ENCODE results near the gene MYOZ3. TPM values are rescaled to one million over a fixed set of nuclear protein-coding genes. Genes with fewer than 3 reads are reported as not detected.

Gene MYOZ3
- total RNA-seq, 2 donors from 2014 or later = 2.0 to 3.5 TPM

DNA sequence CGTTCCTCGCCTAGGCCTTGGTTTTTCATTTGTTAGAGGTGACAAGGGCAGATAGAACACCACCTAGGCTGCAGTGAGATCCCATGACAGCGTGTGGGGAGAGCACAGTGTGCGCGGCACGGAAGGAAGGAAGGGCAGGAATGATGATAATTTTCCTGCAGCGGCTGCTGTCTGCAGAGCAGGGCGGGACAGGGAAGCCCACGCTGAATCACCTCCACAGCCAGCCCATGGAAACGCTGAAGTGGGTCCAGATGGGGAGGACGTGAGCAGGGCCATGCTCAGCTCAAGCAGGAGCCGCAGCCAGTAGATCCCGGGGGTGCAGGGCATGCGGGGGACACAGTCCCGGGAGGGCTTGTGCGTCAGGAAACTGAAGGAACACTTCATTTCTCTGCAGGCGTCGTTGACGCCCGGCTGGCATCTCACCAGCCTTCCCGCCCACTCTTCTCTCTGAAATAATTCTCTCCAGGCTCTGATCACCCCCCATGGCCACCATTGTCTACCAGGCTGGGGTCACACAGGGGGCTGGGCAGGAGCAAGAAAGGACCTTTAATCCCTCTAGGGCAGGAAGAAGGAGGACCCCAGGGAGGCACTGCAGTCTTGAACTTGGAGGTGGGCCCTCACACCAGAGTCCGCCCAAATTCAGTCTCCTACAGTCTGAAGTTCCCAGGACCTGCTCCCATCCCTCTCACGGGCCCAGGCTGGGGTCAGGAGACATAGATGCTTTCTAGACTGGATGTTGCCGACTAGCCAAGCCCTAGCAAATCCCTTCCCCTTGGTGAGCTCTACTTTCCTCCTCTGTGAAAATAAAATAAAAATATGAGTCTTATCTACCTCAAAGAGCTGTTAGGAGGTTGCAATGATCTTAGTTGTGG lies 41.5 kb upstream of the MYOZ3 start:
- no peak overlapping the region for H3K4me3 ChIP-seq
- H3K4me1 ChIP-seq = peaks cover 0 to 93% of the 10 kb centered on the region in 2 donors
- H3K27ac ChIP-seq = peak overlapping the region; percentile 89 to 99

DNA sequence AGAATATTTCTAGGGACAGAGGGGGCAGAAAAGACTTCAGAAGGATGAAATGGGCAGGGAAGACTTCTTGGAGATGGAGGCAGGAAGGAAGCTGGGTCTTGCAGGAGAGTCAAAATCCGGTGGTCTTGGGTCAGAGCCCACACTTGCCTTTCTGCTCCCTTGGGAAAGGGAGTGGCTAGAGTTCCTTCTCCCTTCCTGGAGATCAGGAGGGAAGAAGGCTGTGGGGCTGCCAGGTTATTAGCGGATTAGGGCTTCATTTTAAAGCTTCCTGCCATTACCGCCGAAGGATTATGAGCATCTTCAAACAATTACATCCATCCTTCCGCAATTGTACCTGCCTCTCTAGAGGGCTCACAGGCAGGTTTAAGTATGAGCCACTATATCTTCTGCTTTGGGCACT lies 39.8 kb upstream of the MYOZ3 start:
- Histone ChIP-seq H3K9me3 (no peaks in the 10 kb centered on the region), H3K27me3 (no peaks in the 10 kb centered on the region), H3K4me1 (peaks cover 0 to 79% of the 10 kb centered on the region in 2 donors), H3K4me3 (no peak overlapping the region), H3K27ac (peak overlapping the region; percentile 99), H3K36me3 (no peaks in the 10 kb centered on the region)
- TF ChIP-seq, protein P1, sequence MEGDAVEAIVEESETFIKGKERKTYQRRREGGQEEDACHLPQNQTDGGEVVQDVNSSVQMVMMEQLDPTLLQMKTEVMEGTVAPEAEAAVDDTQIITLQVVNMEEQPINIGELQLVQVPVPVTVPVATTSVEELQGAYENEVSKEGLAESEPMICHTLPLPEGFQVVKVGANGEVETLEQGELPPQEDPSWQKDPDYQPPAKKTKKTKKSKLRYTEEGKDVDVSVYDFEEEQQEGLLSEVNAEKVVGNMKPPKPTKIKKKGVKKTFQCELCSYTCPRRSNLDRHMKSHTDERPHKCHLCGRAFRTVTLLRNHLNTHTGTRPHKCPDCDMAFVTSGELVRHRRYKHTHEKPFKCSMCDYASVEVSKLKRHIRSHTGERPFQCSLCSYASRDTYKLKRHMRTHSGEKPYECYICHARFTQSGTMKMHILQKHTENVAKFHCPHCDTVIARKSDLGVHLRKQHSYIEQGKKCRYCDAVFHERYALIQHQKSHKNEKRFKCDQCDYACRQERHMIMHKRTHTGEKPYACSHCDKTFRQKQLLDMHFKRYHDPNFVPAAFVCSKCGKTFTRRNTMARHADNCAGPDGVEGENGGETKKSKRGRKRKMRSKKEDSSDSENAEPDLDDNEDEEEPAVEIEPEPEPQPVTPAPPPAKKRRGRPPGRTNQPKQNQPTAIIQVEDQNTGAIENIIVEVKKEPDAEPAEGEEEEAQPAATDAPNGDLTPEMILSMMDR (IDR thresholded peaks at IDR 0.05) = no peak
- DNase-seq (ENCODE audit: low spot score) = no peak

More for the DNA sequence above, 41.5 kb upstream of the MYOZ3 start:
- no peaks in the 10 kb centered on the region for H3K27me3 ChIP-seq
- TF ChIP-seq, protein P1 (IDR thresholded peaks at IDR 0.05) = no peak
- H3K9me3 ChIP-seq = no peaks in the 10 kb centered on the region
- H3K36me3 ChIP-seq = no peaks in the 10 kb centered on the region
- DNase-seq (ENCODE audit: low spot score) = peak; percentile 89

DNA sequence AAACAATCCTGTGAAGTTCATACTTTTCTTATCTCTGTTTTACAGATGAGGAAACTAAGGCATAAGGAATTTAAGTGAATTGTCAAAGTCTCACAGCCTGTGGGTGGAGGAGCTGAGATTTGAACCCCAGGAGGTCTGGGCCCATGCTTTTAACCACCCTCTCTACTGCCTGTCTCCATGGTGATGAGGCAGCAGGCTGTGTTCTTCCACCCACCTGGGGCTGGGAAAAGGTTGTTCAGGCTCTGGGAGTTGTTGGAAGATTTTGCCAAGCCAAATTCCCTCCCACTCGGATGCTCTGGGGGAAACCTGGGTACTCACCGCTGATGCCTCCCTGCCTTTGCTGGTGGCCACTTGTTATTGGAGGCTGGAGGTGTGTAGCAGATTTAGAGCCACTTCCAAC lies 38.9 kb upstream of the MYOZ3 start:
- TF ChIP-seq, protein P1 (IDR thresholded peaks at IDR 0.05) = no peak
- Histone ChIP-seq H3K4me1 (peaks cover 0 to 79% of the 10 kb centered on the region in 2 donors), H3K36me3 (no peaks in the 10 kb centered on the region), H3K9me3 (no peaks in the 10 kb centered on the region), H3K4me3 (no peak overlapping the region), H3K27me3 (no peaks in the 10 kb centered on the region), H3K27ac (peak overlapping the region; percentile 99)
- no peak for DNase-seq (ENCODE audit: low spot score)

DNA sequence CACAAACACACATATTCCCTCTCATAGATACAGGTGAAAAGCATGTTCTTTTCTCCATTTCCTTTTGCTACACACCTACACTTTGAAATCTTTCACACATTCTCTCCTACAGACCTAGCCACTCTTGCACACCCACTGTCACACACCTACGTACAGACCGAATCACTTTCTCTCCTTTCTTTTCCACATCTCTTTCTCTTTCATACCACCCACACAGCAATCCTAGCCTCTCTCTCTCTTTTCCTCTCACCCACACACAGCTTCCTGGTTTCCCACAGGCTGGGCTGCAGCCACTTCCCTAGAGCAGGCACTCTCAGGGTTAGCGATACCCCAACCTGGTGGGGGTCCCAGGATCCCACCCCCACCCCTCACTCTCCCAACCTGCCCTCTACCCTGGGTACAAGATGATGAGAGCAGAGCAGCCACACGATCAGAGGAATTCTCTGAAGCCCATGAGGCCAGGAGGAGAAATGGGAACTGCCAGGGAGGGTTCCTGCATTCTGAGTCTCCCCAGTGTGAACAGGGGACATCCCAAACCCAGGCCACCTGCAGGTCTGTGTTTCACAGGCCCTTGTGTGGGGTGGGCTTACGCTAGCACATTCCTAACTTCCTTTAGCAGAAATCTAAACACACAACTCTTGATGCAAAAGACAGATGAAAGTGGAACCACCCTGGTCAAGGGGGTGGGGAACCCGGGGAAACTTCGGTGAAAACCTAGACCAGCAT lies 37.7 kb upstream of the MYOZ3 start:
- no peaks in the 10 kb centered on the region for H3K36me3 ChIP-seq
- no peaks in the 10 kb centered on the region for H3K27me3 ChIP-seq
- peak overlapping the region; percentile 99 for H3K27ac ChIP-seq
- TF ChIP-seq, protein P1 (IDR thresholded peaks at IDR 0.05) = no peak
- peaks cover 0 to 79% of the 10 kb centered on the region in 2 donors for H3K4me1 ChIP-seq
- no peak overlapping the region for H3K4me3 ChIP-seq
- no peaks in the 10 kb centered on the region for H3K9me3 ChIP-seq
- no peak for DNase-seq (ENCODE audit: low spot score)

DNA sequence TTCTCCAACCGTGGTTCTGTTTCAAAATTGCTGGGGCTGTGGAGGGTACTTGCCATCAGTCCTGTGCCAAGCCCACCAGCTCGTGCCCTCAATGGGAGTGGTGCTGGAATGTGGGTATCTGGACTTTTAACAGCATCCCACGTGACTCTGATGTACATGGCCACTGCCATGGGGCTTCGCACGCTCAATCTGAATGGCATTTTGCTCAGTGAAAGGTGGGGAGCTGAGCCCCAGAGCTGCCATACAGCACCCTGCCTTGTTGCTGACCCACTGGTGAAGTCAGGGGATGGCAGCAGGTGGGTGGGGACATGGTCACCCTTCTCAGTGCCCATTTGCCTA lies 37.2 kb upstream of the MYOZ3 start:
- no peaks in the 10 kb centered on the region for H3K27me3 ChIP-seq
- no peaks in the 10 kb centered on the region for H3K9me3 ChIP-seq
- peak overlapping the region; percentile 99 for H3K27ac ChIP-seq
- peak overlapping the region; percentile 84 to 90 for H3K4me3 ChIP-seq
- DNase-seq (ENCODE audit: low spot score) = no peak
- TF ChIP-seq, protein P1 (IDR thresholded peaks at IDR 0.05) = no peak
- H3K4me1 ChIP-seq = peaks cover 0 to 79% of the 10 kb centered on the region in 2 donors
- no peaks in the 10 kb centered on the region for H3K36me3 ChIP-seq

Data from right atrium auricular region (tissue), 2 donors.